SH-SY5Y (cell line): Measurements from ENCODE around the gene ENOX1.

Experiments used
- GATA2 ChIP-seq: IDR thresholded peaks from 2 replicates; pipeline ENCODE4 v1.6.1; 2011; ENCODE audit warnings: mild to moderate bottlenecking, low read depth, low read length
- GATA3 ChIP-seq: IDR thresholded peaks from 2 replicates; pipeline ENCODE4 v1.6.1; 2011; ENCODE audit warnings: low read depth, mild to moderate bottlenecking, low read length, moderate library complexity

Gene ENOX1

GRCh38 chr13:43232144-43232872 is 554.5 kb downstream of the ENOX1 start:
- TF ChIP-seq GATA2 (no peak), GATA3 (no peak)

DNA sequence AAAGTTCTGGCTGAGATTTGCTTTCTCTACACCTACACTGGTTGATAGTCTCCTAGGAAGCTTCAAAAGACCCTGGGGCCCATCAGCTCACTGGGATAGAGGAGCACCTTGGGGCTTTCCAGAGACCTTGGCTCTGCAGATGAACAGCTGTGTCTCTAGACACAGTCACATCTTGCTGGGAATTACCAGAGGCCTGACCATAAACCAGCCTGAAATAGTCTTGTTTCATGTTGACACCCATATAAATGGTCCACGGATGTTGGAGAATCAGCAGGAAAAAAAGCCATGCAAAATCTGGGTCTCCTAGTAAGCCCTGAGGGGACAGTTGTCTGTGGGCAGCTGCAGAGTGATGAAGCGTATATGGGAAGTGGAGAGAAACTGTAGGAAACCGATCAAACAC is 555.8 kb downstream of the ENOX1 start:
- TF ChIP-seq GATA2 (no peak), GATA3 (no peak)

DNA sequence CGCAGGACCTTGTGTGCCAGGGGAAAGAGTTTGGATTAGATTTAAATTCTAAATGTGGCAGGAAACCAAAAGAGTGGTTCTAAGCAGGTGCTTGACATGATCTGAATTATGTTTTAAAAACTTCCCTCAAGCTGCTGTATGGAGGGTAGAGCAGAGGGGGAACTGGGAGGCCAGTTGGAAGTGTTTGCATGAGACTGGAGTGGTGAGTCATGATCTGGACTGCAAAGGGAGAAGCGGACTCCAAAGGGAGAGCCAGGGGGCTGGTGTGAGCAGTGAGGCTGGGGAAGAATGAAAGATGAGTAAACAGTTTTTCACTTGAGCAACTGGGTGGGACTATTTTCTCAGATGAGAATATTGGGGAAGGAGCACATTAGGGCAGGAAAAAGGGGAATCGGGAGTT is 557.3 kb downstream of the ENOX1 start:
- no peak for TF ChIP-seq GATA2
- no peak for TF ChIP-seq GATA3

GRCh38 chr13:43227721-43228120 is 559.1 kb downstream of the ENOX1 start:
- TF ChIP-seq GATA2 (no peak), GATA3 (no peak)

- TF ChIP-seq GATA2: no peak
- no peak for TF ChIP-seq GATA3
These were observed 563.6 kb downstream of the ENOX1 start for GRCh38 chr13:43223216-43223615.

- TF ChIP-seq GATA3 (no peak), GATA2 (no peak)
These were observed 564.7 kb downstream of the ENOX1 start for GRCh38 chr13:43222086-43222485.

DNA sequence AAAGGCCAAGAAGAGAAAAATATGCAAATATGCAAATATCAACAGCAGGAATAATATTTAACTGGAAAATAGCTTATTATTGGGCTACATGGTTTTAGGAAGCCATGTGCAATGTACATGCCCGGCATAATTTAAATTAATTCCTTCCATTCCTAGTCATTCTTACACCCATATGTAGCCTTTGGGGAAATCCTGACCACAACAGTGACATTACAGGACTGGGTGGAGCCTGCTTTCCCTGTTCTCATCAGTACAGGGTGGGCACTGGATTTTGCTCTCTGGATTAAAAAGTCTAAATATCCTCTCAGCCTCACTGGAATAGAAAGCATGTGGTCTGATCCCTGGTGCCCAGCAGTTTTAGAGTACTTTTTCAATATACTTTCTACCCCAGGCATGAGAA is 565.2 kb downstream of the ENOX1 start:
- TF ChIP-seq GATA2: no peak
- no peak for TF ChIP-seq GATA3

- no peak for TF ChIP-seq GATA2
- TF ChIP-seq GATA3: no peak
These were observed 565.7 kb downstream of the ENOX1 start for GRCh38 chr13:43220873-43221595.

DNA sequence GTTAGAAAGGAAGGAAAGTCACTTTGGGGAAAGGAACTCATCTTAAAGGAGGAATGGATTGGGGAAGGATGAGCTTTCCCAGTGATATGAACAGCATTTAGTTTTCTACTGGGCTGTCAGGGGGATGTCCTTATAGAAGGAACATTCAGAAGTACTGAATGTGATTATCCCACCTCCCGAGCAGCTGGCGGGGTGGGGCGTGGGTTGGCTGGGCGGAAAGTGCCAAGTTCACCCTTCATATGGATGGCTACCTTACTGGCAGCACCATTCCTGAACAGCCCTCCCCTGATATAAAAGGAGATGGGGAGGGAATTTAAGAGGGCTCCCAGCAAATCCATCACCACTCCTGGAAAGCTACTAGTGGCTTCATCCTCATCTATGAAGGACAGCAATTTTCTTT is 572.6 kb downstream of the ENOX1 start:
- TF ChIP-seq GATA2 (no peak), GATA3 (no peak)

GRCh38 chr13:43206838-43207237 is 579.9 kb downstream of the ENOX1 start:
- no peak for TF ChIP-seq GATA2
- TF ChIP-seq GATA3: no peak

- TF ChIP-seq GATA2 (no peak), GATA3 (no peak)
These were observed 581.4 kb downstream of the ENOX1 start for GRCh38 chr13:43205416-43205815.

DNA sequence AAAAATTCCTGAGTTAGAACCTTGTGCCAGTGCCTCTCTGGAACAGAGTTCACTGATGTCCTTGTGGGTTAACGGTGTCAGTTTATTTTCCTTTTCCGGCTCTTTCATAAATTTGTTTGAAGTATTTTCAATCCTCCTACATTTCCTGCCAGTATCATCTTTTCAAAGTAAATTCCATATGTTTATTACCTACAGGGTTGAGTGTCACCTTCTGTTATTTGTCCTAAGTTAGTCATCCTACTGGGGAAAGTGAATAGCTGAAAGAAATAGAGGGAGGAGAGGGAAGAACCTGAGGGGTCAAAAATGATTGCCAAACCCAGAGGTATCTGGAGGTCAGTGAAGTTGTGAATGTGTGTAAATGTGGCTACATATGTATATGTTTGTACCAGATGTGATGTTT is 582.2 kb downstream of the ENOX1 start:
- TF ChIP-seq GATA2: no peak
- TF ChIP-seq GATA3: no peak

DNA sequence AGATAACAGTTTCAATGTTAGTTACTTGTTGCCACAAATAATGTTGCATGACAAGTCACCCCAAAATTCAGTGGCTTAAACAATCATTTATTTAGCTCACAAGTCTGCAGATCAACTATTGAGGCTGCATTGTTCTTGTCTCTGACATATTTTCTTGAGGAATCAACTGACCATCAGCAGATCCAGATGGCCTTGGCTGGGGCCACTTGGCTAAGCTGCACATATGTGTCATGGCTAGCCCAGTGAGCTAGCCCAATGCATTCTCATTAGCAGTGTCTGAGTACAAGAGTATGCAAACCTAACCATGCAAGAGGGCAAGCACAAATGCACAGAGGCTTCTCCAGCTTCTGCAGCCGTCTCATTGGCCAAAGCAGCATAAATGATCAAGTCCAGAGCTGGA is 583.0 kb downstream of the ENOX1 start:
- no peak for TF ChIP-seq GATA2
- no peak for TF ChIP-seq GATA3

- TF ChIP-seq GATA2 (no peak), GATA3 (no peak)
These were observed 586.0 kb downstream of the ENOX1 start for GRCh38 chr13:43200736-43201135.

DNA sequence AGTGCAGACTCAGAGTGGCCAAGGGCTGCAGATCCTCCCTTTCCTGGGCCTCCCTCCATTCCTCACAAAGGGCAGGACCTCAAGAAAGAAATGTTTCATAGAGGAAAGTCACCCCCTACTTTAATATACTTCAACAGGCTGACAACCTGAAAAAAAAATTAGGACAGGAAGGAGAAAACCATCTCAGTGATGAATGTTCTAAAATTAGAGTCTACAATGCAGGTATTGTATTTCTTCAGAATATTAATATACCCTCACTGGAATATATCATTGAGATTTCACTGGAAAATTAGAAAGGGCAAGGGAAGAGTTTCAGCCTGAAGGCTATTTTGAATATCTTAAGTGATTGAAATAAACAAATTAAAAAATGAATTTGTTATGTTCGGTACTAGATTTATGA is 586.5 kb downstream of the ENOX1 start:
- no peak for TF ChIP-seq GATA2
- no peak for TF ChIP-seq GATA3
